ENCODE measurements around the gene PSMF1. TPM values are rescaled to one million over a fixed set of nuclear protein-coding genes. Genes with fewer than 3 reads are reported as not detected.

PSMF1 gene
- total RNA-seq, 1 donor from 2014 or later = 129 TPM

DNA sequence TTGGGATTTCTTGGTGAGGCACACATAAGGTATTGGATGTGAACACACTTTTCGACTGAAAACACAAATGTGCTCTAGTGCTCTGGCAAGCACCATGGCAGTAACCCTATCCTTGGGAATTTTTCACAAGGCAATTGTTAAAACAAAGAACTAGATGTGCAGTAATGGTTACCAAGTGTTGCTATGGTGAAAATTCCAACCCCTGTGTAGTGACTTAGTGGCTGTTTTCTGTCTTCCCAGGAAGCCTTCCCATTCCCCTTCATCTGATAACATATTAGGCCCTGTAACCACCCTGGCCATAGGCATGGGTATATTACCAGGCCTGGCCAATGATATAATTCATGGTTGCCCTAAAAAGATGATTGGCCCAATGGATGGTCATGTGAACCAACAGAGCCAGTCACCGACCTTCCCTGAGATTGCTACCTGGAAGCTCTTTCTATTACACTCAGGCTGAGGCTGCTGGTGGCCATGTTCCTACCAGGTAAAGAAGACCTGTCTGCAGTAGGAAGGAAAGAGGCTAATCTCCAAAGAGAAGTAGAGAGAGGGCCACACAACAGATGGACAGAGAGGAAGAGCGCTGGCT is 89.0 kb downstream of the PSMF1 start:
- H3K9me3 Mint-ChIP-seq (ENCODE audit: unreplicated experiment) = no peaks in the 10 kb centered on the region
- H3K4me3 Mint-ChIP-seq (ENCODE audit: unreplicated experiment) = no peak overlapping the region
- TF ChIP-seq, protein P1, sequence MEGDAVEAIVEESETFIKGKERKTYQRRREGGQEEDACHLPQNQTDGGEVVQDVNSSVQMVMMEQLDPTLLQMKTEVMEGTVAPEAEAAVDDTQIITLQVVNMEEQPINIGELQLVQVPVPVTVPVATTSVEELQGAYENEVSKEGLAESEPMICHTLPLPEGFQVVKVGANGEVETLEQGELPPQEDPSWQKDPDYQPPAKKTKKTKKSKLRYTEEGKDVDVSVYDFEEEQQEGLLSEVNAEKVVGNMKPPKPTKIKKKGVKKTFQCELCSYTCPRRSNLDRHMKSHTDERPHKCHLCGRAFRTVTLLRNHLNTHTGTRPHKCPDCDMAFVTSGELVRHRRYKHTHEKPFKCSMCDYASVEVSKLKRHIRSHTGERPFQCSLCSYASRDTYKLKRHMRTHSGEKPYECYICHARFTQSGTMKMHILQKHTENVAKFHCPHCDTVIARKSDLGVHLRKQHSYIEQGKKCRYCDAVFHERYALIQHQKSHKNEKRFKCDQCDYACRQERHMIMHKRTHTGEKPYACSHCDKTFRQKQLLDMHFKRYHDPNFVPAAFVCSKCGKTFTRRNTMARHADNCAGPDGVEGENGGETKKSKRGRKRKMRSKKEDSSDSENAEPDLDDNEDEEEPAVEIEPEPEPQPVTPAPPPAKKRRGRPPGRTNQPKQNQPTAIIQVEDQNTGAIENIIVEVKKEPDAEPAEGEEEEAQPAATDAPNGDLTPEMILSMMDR (IDR thresholded peaks at IDR 0.05) = no peak
- no peak for DNase-seq (ENCODE audit: extremely low spot score, unreplicated experiment)
- no peaks in the 10 kb centered on the region for H3K4me1 Mint-ChIP-seq (ENCODE audit: unreplicated experiment)
- no peak overlapping the region for H3K27ac Mint-ChIP-seq (ENCODE audit: unreplicated experiment)
- peaks cover 44% of the 10 kb centered on the region for H3K27me3 Mint-ChIP-seq (ENCODE audit: unreplicated experiment)
- H3K36me3 Mint-ChIP-seq (ENCODE audit: unreplicated experiment) = no peaks in the 10 kb centered on the region

DNA sequence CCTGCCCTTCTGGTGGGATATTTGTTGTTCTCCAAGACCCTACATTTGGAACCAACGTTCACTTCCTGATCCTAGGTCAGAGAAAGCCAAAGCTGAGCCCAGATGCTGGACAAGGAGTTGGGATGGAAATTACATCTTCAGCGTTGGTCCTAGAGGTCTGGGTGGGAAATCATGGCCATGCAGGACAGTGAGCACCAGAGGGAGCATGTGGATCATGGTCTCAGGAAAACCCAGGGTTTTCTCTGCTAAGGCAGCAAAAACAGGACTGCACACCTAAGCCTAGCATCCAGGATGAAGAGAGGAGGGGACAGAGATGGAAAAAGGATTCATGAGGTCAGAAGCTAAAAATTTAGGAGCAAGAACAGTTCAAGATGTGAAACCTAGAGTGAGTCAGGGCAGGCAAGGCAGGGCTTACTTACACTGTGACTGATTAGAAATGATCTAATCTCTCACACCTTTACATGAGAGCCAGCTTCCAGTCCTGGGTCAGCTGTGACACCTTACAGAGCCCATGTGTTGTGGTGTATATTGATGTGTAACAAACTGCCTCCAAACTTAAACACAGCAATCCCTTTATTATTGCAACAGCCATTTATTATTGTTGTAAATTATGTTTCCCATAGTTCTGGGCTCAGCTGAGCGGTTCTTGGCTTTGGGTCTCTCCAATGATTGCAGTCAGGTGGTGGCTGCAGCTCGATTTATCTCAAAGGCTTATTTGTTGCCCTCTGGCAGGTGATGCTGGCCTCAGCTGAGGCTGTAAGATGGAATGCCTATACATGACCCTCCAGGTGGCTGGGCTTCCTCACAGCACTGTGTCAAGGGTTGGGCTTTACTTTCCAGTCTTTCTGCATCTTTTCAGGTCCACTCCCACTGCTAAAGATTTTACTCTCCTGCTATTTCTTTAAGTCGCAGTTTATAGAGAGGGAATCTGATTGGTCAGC is 91.3 kb downstream of the PSMF1 start:
- Mint-ChIP-seq H3K27me3 (ENCODE audit: unreplicated experiment) (peaks cover 59% of the 10 kb centered on the region), H3K36me3 (ENCODE audit: unreplicated experiment) (no peaks in the 10 kb centered on the region), H3K4me3 (ENCODE audit: unreplicated experiment) (no peak overlapping the region), H3K27ac (ENCODE audit: unreplicated experiment) (no peak overlapping the region), H3K4me1 (ENCODE audit: unreplicated experiment) (no peaks in the 10 kb centered on the region), H3K9me3 (ENCODE audit: unreplicated experiment) (no peaks in the 10 kb centered on the region)
- DNase-seq (ENCODE audit: extremely low spot score, unreplicated experiment) = no peak
- TF ChIP-seq, protein P1 (IDR thresholded peaks at IDR 0.05) = peak; percentile 20

DNA sequence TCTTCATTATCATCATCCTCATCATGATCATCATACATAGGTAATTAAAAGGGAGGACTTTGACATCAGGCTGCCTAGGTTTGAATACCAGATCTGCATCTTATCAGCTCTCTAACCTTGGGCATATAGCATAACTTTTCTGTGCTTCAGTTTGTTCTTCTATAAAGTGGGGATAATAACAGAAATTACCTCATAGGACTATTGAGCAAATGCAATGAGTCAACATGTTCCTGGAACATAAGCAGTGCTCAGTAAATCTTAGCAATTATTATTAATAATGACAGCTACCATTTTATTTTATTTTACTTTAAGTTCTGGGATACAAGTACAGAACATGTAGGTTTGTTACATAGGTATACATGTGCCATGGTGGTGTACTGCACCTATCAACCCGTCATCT is 92.1 kb downstream of the PSMF1 start:
- peaks cover 64% of the 10 kb centered on the region for H3K27me3 Mint-ChIP-seq (ENCODE audit: unreplicated experiment)
- no peak overlapping the region for H3K27ac Mint-ChIP-seq (ENCODE audit: unreplicated experiment)
- no peaks in the 10 kb centered on the region for H3K4me1 Mint-ChIP-seq (ENCODE audit: unreplicated experiment)
- TF ChIP-seq, protein P1 (IDR thresholded peaks at IDR 0.05) = no peak
- H3K4me3 Mint-ChIP-seq (ENCODE audit: unreplicated experiment) = no peak overlapping the region
- H3K9me3 Mint-ChIP-seq (ENCODE audit: unreplicated experiment) = no peaks in the 10 kb centered on the region
- no peaks in the 10 kb centered on the region for H3K36me3 Mint-ChIP-seq (ENCODE audit: unreplicated experiment)
- no peak for DNase-seq (ENCODE audit: extremely low spot score, unreplicated experiment)

DNA sequence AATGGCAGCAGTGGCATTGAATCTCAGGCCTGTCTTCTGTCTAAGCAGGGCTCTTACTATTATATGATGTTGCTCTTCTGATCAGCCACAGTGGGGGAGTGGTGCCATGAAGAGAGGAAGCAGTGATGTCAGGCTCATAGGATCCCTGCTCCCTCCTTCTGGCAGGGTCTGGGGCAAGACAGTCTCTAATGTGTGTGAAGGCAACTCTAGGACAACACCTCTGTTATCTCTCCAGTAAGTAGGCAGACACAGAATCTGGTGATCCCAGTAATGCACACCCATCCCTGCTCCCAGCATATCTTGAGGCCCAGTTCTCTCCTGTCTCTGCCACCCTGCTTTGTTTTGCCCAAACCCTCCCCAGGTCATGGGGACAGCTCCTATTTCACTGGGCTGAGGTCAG is 93.6 kb downstream of the PSMF1 start:
- H3K4me1 Mint-ChIP-seq (ENCODE audit: unreplicated experiment) = no peaks in the 10 kb centered on the region
- TF ChIP-seq, protein P1 (IDR thresholded peaks at IDR 0.05) = no peak
- DNase-seq (ENCODE audit: extremely low spot score, unreplicated experiment) = no peak
- H3K27ac Mint-ChIP-seq (ENCODE audit: unreplicated experiment) = no peak overlapping the region
- H3K9me3 Mint-ChIP-seq (ENCODE audit: unreplicated experiment) = no peaks in the 10 kb centered on the region
- no peaks in the 10 kb centered on the region for H3K36me3 Mint-ChIP-seq (ENCODE audit: unreplicated experiment)
- H3K27me3 Mint-ChIP-seq (ENCODE audit: unreplicated experiment) = peaks cover 66% of the 10 kb centered on the region
- no peak overlapping the region for H3K4me3 Mint-ChIP-seq (ENCODE audit: unreplicated experiment)
